HG03066 (cell line): ENCODE results near the gene ASIP.
"Not testable (repeated sequence)": the region's sequence is repeated elsewhere in the genome, so short reads cannot be mapped to it uniquely, and the experiment has no call there.

Experiments
- ATAC-seq: cut with Tn5 transposase; IDR thresholded peaks from one replicate; pipeline ENCODE4 v1.9.1; 2021; ENCODE audit warnings: low read depth; ENCODE audit not compliant: unreplicated experiment

Gene ASIP

GRCh38 chr20:34240693-34241615 is at the start of gene ASIP:
Gene ASIP (plus strand): TSS chr20:34241423. CDS start chr20:34260375, 18,952 bp downstream.
- no peak for ATAC-seq

GRCh38 chr20:34193051-34193450 is 48.2 kb upstream of the ASIP start:
- ATAC-seq = no peak

GRCh38 chr20:34199183-34199582 is 42.0 kb upstream of the ASIP start:
- no peak for ATAC-seq

- no peak for ATAC-seq
Observed at GRCh38 chr20:34200023-34200422, 41.2 kb upstream of the ASIP start.

GRCh38 chr20:34201531-34201930 is 39.7 kb upstream of the ASIP start:
- no peak for ATAC-seq

- ATAC-seq = not testable (repeated sequence)
Observed at GRCh38 chr20:34205172-34205880, 35.9 kb upstream of the ASIP start.

- no peak for ATAC-seq
Observed at GRCh38 chr20:34209111-34209510, 32.1 kb upstream of the ASIP start.

GRCh38 chr20:34210271-34210670 is 31.0 kb upstream of the ASIP start:
- ATAC-seq = no peak

GRCh38 chr20:34211591-34211990 is 29.6 kb upstream of the ASIP start:
- no peak for ATAC-seq

GRCh38 chr20:34213213-34213612 is 28.0 kb upstream of the ASIP start:
- no peak for ATAC-seq

- ATAC-seq = no peak
Observed at GRCh38 chr20:34215711-34216381, 25.4 kb upstream of the ASIP start.

GRCh38 chr20:34216382-34216742 is 24.9 kb upstream of the ASIP start:
- no peak for ATAC-seq

- ATAC-seq = no peak
Observed at GRCh38 chr20:34220561-34220960, 20.7 kb upstream of the ASIP start.

GRCh38 chr20:34222208-34222607 is 19.0 kb upstream of the ASIP start:
- ATAC-seq = no peak

- ATAC-seq = not testable (repeated sequence)
Observed at GRCh38 chr20:34224251-34224650, 17.0 kb upstream of the ASIP start.

- no peak for ATAC-seq
Observed at GRCh38 chr20:34231634-34232033, 9.6 kb upstream of the ASIP start.

- no peak for ATAC-seq
Observed at GRCh38 chr20:34232494-34233087, 8.6 kb upstream of the ASIP start.

- no peak for ATAC-seq
Observed at GRCh38 chr20:34233687-34234086, 7.5 kb upstream of the ASIP start.

GRCh38 chr20:34235875-34236274 is 5.3 kb upstream of the ASIP start:
- no peak for ATAC-seq

GRCh38 chr20:34237942-34238341 is 3.3 kb upstream of the ASIP start:
- ATAC-seq = no peak

- no peak for ATAC-seq
Observed at GRCh38 chr20:34240121-34240520, 1.1 kb upstream of the ASIP start.
